DOHH2 (cell line): ENCODE data around the gene DHX36.

ENCODE experiments used
- H3F3A ChIP-seq: fragments of 200-600 bp; sonication (generic), shearing (Covaris generic); 2 replicates; pipeline ENCODE4 v1.6.0; 2016; ENCODE audit warnings: antibody characterized with exemption, mild to moderate bottlenecking; ENCODE audit not compliant: control insufficient read depth, insufficient read depth
- H3K27ac ChIP-seq: fragments of 200-600 bp; sonication (generic); 2 replicates; pipeline ENCODE4 v1.5.1; 2014; ENCODE audit warnings: low read depth, mild to moderate bottlenecking, low read length, moderate library complexity
- H3K27me3 ChIP-seq: fragments of 200-600 bp; sonication (generic); 2 replicates; pipeline ENCODE4 v1.6.1; 2014; ENCODE audit warnings: mild to moderate bottlenecking, low read length, mixed read lengths; ENCODE audit not compliant: control insufficient read depth
- H3K36me3 ChIP-seq: fragments of 200-600 bp; sonication (generic); 2 replicates; pipeline ENCODE4 v1.6.1; 2014; ENCODE audit warnings: mild to moderate bottlenecking, low read length, moderate library complexity, mixed read lengths; ENCODE audit not compliant: control insufficient read depth
- H3K4me1 ChIP-seq: fragments of 200-600 bp; sonication (generic); 2 replicates; pipeline ENCODE4 v1.6.1; 2014; ENCODE audit warnings: mild to moderate bottlenecking, low read length, mixed read lengths; ENCODE audit not compliant: control insufficient read depth
- H3K4me2 ChIP-seq: fragments of 200-600 bp; sonication (generic); 2 replicates; pipeline ENCODE4 v1.6.0; 2014; ENCODE audit warnings: mild to moderate bottlenecking, low read length, moderate library complexity
- H3K4me3 ChIP-seq: fragments of 200-600 bp; sonication (generic); 2 replicates; pipeline ENCODE4 v1.5.1; 2014; ENCODE audit warnings: mild to moderate bottlenecking, low read length, mixed read lengths
- H3K79me2 ChIP-seq: fragments of 200-600 bp; sonication (generic); 2 replicates; pipeline ENCODE4 v1.6.1; 2014; ENCODE audit warnings: mild to moderate bottlenecking, low read length, mixed read lengths; ENCODE audit not compliant: control insufficient read depth
- H3K9me2 ChIP-seq: fragments of 200-600 bp; sonication (generic); replicated peaks from 2 replicates; pipeline ENCODE4 v1.6.1; 2014; ENCODE audit warnings: mild to moderate bottlenecking, low read length, mixed read lengths; ENCODE audit not compliant: control insufficient read depth
- H3K9me3 ChIP-seq: fragments of 200-600 bp; sonication (generic); 2 replicates; pipeline ENCODE4 v1.6.1; 2014; ENCODE audit warnings: antibody characterized with exemption, low read length, mixed read lengths; ENCODE audit not compliant: control insufficient read depth, insufficient read depth
- H4K20me1 ChIP-seq: fragments of 200-600 bp; sonication (generic); 2 replicates; pipeline ENCODE4 v1.6.0; 2014; ENCODE audit warnings: low read depth, mild to moderate bottlenecking, antibody characterized with exemption, low read length, moderate library complexity; ENCODE audit not compliant: control insufficient read depth, insufficient read depth
- EZH2phosphoT487 ChIP-seq: fragments of 200-600 bp; sonication (generic); IDR thresholded peaks from 2 replicates; pipeline ENCODE4 v1.6.1; 2017; ENCODE audit warnings: borderline replicate concordance, mild to moderate bottlenecking, antibody characterized with exemption, low read length, moderate library complexity, mixed read lengths
- TF ChIP-seq, protein P1 (sequence below): fragments of 200-600 bp; sonication (generic); IDR thresholded peaks from one replicate; pipeline ENCODE4 v1.5.1; 2014; ENCODE audit warnings: antibody characterized with exemption, mild to moderate bottlenecking, low read depth, low read length; ENCODE audit not compliant: poor library complexity, severe bottlenecking

Gene DHX36

DNA sequence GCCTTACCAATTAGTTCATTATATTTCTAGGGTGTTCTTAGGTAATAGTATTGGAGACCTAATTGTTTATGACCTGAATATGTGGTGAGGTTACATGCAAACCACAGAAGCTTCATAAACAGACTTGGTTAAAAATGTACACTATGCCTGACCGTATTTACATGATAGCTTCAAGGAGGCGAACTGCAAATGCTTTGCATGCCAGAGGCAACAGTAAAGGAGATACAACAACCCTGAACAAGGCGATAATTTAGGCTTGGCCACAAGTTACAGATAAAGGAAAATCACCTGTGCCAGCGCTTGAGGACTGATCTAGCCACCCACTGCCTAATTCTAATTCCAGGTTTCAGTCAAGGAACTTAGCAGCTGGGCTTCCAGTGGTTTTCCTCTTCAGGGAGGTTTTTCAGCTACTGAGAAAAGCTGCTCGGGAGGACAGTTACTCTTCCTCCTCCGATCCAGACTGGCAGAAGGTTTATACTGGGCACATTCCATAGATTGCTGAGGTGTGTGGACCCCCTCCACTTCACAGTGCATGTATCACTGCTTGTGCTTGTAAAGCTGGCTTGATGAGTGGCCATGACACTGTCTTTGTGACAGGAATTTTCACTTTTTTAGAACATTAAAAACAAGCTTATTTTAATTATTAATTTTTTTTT, 95.6 kb downstream of the DHX36 start:
- Histone ChIP-seq H3K4me1 (no peaks in the 10 kb centered on the region), H3K9me3 (no peaks in the 10 kb centered on the region), H3F3A (no peaks in the 10 kb centered on the region), H3K79me2 (no peaks in the 10 kb centered on the region), H3K36me3 (no peaks in the 10 kb centered on the region), H3K4me3 (no peak overlapping the region), H3K4me2 (no peak overlapping the region), H3K9me2 (no peaks in the 10 kb centered on the region), H3K27me3 (peaks cover 5% of the 10 kb centered on the region; the same call in 1 of the 2 replicates), H3K27ac (no peak overlapping the region), H4K20me1 (no peaks in the 10 kb centered on the region)
- TF ChIP-seq, protein P1, sequence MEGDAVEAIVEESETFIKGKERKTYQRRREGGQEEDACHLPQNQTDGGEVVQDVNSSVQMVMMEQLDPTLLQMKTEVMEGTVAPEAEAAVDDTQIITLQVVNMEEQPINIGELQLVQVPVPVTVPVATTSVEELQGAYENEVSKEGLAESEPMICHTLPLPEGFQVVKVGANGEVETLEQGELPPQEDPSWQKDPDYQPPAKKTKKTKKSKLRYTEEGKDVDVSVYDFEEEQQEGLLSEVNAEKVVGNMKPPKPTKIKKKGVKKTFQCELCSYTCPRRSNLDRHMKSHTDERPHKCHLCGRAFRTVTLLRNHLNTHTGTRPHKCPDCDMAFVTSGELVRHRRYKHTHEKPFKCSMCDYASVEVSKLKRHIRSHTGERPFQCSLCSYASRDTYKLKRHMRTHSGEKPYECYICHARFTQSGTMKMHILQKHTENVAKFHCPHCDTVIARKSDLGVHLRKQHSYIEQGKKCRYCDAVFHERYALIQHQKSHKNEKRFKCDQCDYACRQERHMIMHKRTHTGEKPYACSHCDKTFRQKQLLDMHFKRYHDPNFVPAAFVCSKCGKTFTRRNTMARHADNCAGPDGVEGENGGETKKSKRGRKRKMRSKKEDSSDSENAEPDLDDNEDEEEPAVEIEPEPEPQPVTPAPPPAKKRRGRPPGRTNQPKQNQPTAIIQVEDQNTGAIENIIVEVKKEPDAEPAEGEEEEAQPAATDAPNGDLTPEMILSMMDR = no peak
- TF ChIP-seq EZH2phosphoT487 = no peak

DNA sequence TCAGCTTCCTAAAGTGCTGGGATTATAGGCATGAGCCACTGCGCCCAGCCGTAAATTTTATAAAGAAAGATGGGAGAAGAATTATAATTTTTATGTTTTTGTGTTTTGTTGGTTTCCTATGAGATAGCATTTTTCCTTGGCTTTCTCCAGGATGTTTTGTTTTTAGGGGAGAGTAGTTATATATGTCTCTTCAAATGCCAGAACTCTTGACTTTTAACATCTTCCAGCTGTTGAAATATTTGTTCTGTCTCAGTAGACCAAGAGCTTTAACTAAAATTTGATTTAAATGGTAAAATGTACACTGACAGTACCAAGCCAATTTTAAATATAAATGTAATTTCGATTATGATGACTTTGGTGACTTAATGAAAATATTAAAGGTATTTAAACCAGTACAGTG, 96.8 kb downstream of the DHX36 start:
- no peaks in the 10 kb centered on the region for H3K9me2 ChIP-seq
- TF ChIP-seq, protein P1 = no peak
- no peak for TF ChIP-seq EZH2phosphoT487

DNA sequence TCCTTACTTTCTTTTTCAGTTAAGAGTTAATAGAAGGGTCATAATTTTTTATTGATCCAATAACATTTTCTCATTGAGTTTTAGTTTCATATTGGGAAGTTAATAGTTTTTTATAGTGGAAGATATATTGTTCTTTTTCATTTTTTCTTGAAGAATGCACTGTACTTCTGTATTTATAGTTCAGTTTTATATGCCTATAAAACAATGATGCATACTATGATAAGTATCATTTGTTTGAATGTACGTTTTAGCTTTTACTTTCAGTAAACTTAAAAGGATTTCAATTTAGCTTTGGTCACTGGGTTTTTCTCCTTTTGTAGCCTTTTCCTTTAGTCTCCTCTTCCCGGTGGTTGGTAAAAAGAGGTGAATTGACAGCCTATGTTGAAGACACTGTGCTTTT, 98.8 kb downstream of the DHX36 start:
- no peaks in the 10 kb centered on the region for H3K4me1 ChIP-seq
- no peaks in the 10 kb centered on the region for H3F3A ChIP-seq
- no peak for TF ChIP-seq EZH2phosphoT487
- TF ChIP-seq, protein P1 = no peak
- H3K4me2 ChIP-seq = no peak overlapping the region
- no peaks in the 10 kb centered on the region for H3K79me2 ChIP-seq
- no peak overlapping the region for H3K27ac ChIP-seq
- H3K9me3 ChIP-seq = no peaks in the 10 kb centered on the region
- no peaks in the 10 kb centered on the region for H3K9me2 ChIP-seq
- H3K4me3 ChIP-seq = no peak overlapping the region
- no peaks in the 10 kb centered on the region for H4K20me1 ChIP-seq
- peaks cover 5% of the 10 kb centered on the region; the same call in 1 of the 2 replicates for H3K27me3 ChIP-seq
- H3K36me3 ChIP-seq = no peaks in the 10 kb centered on the region

More for the DNA sequence above, 96.8 kb downstream of the DHX36 start:
- Histone ChIP-seq H3K4me1 (no peaks in the 10 kb centered on the region), H3K4me2 (no peak overlapping the region), H3K9me3 (no peaks in the 10 kb centered on the region), H4K20me1 (no peaks in the 10 kb centered on the region), H3K36me3 (no peaks in the 10 kb centered on the region), H3F3A (no peaks in the 10 kb centered on the region), H3K27me3 (peaks cover 5% of the 10 kb centered on the region; the same call in 1 of the 2 replicates), H3K27ac (no peak overlapping the region), H3K79me2 (no peaks in the 10 kb centered on the region), H3K4me3 (no peak overlapping the region)
